HG03066 (cell line): Measurements from ENCODE around the gene GDF9.

Source experiments
- ATAC-seq: cut with Tn5 transposase; IDR thresholded peaks from one replicate; pipeline ENCODE4 v1.9.1; 2021; ENCODE audit warnings: low read depth; ENCODE audit not compliant: unreplicated experiment

Gene GDF9

GRCh38 chr5:132839426-132840301, 26.6 kb downstream of the GDF9 start:
- ATAC-seq, result no peak

GRCh38 chr5:132838516-132839282, 27.6 kb downstream of the GDF9 start:
- ATAC-seq, result no peak

GRCh38 chr5:132837868-132838267, 28.4 kb downstream of the GDF9 start:
- no peak for ATAC-seq

GRCh38 chr5:132836852-132837251, 29.4 kb downstream of the GDF9 start:
- ATAC-seq, result no peak

GRCh38 chr5:132834057-132834456, 32.2 kb downstream of the GDF9 start:
- no peak for ATAC-seq

- ATAC-seq, result no peak
Measured at GRCh38 chr5:132832612-132833011, 33.7 kb downstream of the GDF9 start.

GRCh38 chr5:132831095-132831860, 35.0 kb downstream of the GDF9 start:
- ATAC-seq, result no peak

GRCh38 chr5:132830436-132831094, 35.7 kb downstream of the GDF9 start, which contains the start of gene SHROOM1:
Gene SHROOM1 (minus strand): TSS chr5:132830647. CDS start chr5:132826140, 4,507 bp downstream.
- ATAC-seq, result peak; percentile 74

- ATAC-seq, result peak; percentile 75
Measured at GRCh38 chr5:132829742-132830435, 36.4 kb downstream of the GDF9 start.

GRCh38 chr5:132828846-132829494, 37.3 kb downstream of the GDF9 start:
- ATAC-seq, result no peak

- no peak for ATAC-seq
Measured at GRCh38 chr5:132827943-132828673, 38.2 kb downstream of the GDF9 start.

- ATAC-seq, result no peak
Measured at GRCh38 chr5:132826424-132827082, 39.7 kb downstream of the GDF9 start.

- no peak for ATAC-seq
Measured at GRCh38 chr5:132825834-132826391, 40.4 kb downstream of the GDF9 start.

- no peak for ATAC-seq
Measured at GRCh38 chr5:132825033-132825833, 41.0 kb downstream of the GDF9 start.

- ATAC-seq, result no peak
Measured at GRCh38 chr5:132824426-132824825, 41.8 kb downstream of the GDF9 start.

- no peak for ATAC-seq
Measured at GRCh38 chr5:132823481-132824050, 42.7 kb downstream of the GDF9 start.
